Measurements from ENCODE around the gene PHKA1. TPM values are rescaled to one million over a fixed set of nuclear protein-coding genes. Genes with fewer than 3 reads are reported as not detected.

PHKA1 gene
- total and polyA plus RNA-seq, 2 experiments from 2014 or later, result 2.6 to 6.8 TPM

- H3K79me2 ChIP-seq (replicated peaks; ENCODE audit: insufficient read depth), result no peaks in the 10 kb centered on the region
- Mint-ChIP-seq H3K27me3 (ENCODE audit: insufficient read depth, low read depth, poor library complexity) (no peaks in the 10 kb centered on the region), H3K4me3 (no peak overlapping the region)
Observed at GRCh38 chrX:72662020-72662747, 51.9 kb downstream of the PHKA1 start.

More at GRCh38 chrX:72662020-72662747, 51.9 kb downstream of the PHKA1 start:
- H2AFZ ChIP-seq, result no peak overlapping the region
- H3K4me1 ChIP-seq (ENCODE audit: insufficient read depth), result no peaks in the 10 kb centered on the region
- no peaks in the 10 kb centered on the region for H3K36me3 ChIP-seq (ENCODE audit: insufficient read depth)
- no peaks in the 10 kb centered on the region for H3K27me3 ChIP-seq (ENCODE audit: insufficient read depth)
- no peaks in the 10 kb centered on the region for H4K20me1 ChIP-seq (replicated peaks; ENCODE audit: insufficient read depth)
- no peak overlapping the region for H3K4me2 ChIP-seq
- TF ChIP-seq ZNF114 (CRISPR knock-in tag; IDR thresholded peaks at IDR 0.05) (no peak), ZNF462 (CRISPR knock-in tag; IDR thresholded peaks at IDR 0.05) (no peak), EZH2 (IDR thresholded peaks at IDR 0.05; ENCODE audit: low read depth, unreplicated experiment) (no peak), STAT1 (IDR thresholded peaks at IDR 0.05; ENCODE audit: unreplicated experiment) (no peak), ZNF331 (CRISPR knock-in tag; IDR thresholded peaks at IDR 0.05; ENCODE audit: low read depth) (no peak), POLR2AphosphoS5 (IDR thresholded peaks at IDR 0.05; ENCODE audit: low read depth) (no peak), EZH2phosphoT487 (IDR thresholded peaks at IDR 0.05; ENCODE audit: unreplicated experiment) (no peak), JUNB (IDR thresholded peaks at IDR 0.05; ENCODE audit: unreplicated experiment) (no peak), NANOG (IDR thresholded peaks at IDR 0.05; ENCODE audit: borderline replicate concordance) (no peak), CREB1 (CRISPR knock-in tag; IDR thresholded peaks at IDR 0.05; ENCODE audit: low read depth) (no peak), REST (IDR thresholded peaks at IDR 0.05; ENCODE audit: unreplicated experiment) (no peak)
- TF ChIP-seq, protein P1, sequence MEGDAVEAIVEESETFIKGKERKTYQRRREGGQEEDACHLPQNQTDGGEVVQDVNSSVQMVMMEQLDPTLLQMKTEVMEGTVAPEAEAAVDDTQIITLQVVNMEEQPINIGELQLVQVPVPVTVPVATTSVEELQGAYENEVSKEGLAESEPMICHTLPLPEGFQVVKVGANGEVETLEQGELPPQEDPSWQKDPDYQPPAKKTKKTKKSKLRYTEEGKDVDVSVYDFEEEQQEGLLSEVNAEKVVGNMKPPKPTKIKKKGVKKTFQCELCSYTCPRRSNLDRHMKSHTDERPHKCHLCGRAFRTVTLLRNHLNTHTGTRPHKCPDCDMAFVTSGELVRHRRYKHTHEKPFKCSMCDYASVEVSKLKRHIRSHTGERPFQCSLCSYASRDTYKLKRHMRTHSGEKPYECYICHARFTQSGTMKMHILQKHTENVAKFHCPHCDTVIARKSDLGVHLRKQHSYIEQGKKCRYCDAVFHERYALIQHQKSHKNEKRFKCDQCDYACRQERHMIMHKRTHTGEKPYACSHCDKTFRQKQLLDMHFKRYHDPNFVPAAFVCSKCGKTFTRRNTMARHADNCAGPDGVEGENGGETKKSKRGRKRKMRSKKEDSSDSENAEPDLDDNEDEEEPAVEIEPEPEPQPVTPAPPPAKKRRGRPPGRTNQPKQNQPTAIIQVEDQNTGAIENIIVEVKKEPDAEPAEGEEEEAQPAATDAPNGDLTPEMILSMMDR (conservative IDR thresholded peaks at IDR 0.05; ENCODE audit: low read depth in 2 of 2), result no peak
- TF ChIP-seq, protein P2, sequence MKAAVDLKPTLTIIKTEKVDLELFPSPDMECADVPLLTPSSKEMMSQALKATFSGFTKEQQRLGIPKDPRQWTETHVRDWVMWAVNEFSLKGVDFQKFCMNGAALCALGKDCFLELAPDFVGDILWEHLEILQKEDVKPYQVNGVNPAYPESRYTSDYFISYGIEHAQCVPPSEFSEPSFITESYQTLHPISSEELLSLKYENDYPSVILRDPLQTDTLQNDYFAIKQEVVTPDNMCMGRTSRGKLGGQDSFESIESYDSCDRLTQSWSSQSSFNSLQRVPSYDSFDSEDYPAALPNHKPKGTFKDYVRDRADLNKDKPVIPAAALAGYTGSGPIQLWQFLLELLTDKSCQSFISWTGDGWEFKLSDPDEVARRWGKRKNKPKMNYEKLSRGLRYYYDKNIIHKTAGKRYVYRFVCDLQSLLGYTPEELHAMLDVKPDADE (IDR thresholded peaks at IDR 0.05), result no peak
- H3K9me2 ChIP-seq (ENCODE audit: insufficient read depth), result no peaks in the 10 kb centered on the region
- H3K9me3 Mint-ChIP-seq, result no peaks in the 10 kb centered on the region
- DNase-seq (ENCODE audit: low spot score) (no peak), ATAC-seq (no peak)
- no peaks in the 10 kb centered on the region for H3K36me3 Mint-ChIP-seq (ENCODE audit: low read depth)
- H3K4me3 ChIP-seq, result no peak overlapping the region
- no peak overlapping the region for H3K27ac Mint-ChIP-seq
- H3K27ac ChIP-seq (ENCODE audit: low read depth), result no peak overlapping the region
- no peaks in the 10 kb centered on the region for H3F3A ChIP-seq (replicated peaks; ENCODE audit: low read depth)
- no peaks in the 10 kb centered on the region for H3K4me1 Mint-ChIP-seq

All from GM23338 (cell line).